Hematopoietic multipotent progenitor cell treated with erythropoietin and hydrocortisone succinate and interleukin-3 and kit ligand, for 17 days (in vitro differentiated cells): ENCODE measurements around the gene AFG1L.
A peak's percentile ranks its signal among the peaks of the same experiment; 100 is the strongest.
"Not testable (repeated sequence)": the region's sequence is repeated elsewhere in the genome, so short reads cannot be mapped to it uniquely, and the experiment has no call there.

ENCODE experiments used
- DNase-seq: peaks from one replicate; pipeline ENCODE4 v3.0.0-alpha.2; 2015; ENCODE audit warnings: low spot score

AFG1L gene

GRCh38 chr6:108521616-108522107 is 226.8 kb downstream of the AFG1L start:
- no peak for DNase-seq

- no peak for DNase-seq
Measured at GRCh38 chr6:108523697-108524096, 228.8 kb downstream of the AFG1L start.

DNA sequence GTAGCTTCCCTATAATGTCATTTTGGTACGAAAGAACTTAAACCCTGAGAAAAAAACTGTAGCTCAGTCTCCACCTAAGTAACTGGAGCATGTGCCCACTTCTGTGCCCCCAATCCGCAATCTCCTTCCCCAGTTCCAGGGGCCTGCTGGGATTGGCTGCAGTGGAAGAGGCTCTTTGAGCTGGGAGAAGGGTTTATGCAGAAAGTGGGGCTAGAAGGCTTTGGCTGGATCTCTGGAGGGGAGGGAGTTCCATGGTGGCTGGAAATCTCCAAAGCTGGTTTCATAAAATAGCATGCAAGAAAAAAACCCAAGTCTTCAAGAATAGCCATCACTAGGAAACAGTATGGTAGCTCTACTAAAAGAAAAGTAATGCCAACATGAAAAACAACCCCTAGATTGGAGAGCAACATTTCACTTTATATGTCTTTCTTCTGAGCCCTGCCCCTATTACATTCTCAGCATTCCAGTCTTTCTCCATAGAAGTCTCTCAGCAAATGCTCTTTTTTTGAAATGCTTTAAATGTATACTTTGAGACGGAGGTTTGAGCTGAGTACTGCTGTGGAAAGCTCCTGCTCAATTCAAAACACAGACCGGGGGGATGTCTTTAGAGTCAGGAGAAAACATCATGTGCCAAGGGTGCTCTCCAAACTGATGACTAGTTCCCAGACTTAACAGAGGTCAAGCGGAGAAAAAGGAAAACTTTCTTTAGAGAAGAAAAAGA is 229.8 kb downstream of the AFG1L start:
- no peak for DNase-seq

DNA sequence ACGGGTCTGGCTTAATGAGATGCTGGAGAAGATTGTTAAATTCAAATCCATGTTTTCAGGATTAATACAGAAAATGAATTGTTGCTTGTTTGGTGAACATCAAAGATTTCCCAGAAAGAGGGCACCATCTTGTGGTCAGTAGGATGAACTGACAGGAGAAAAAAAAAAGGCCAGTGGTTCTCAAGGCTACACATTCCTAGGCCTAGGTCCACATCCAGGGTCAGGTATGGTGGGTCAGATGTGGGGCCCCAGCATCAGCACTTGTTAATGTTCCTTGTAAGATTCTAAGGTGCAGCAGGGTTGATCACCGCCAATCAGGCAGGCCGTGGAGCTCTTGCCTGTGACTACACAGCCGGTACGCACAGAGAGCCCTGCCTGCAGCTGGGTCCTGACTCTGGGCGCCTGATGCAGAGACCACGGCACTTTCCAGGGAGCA is 231.9 kb downstream of the AFG1L start:
- DNase-seq: peak; percentile 56

DNA sequence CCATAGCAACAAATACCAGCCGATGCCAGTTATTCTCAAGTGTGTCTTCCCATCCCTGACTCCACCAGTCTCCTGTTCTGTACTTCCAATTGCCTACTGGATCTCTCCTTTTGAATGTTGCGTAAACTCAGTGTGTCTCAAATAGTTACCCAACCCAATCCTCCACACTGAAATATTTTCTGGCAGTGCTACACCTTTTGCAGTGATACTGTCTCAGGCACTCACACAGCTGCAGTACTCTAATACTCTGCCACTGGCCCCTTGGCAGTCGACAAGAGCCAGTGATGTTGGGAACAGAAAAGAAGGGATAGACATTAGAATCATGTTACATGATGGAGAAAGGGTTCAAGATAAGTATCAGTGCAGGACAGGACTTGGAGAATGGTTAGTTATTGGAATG is 234.0 kb downstream of the AFG1L start:
- DNase-seq: no peak

GRCh38 chr6:108531332-108531731 is 236.5 kb downstream of the AFG1L start:
- DNase-seq: no peak

GRCh38 chr6:108535114-108535742 is 240.4 kb downstream of the AFG1L start:
- DNase-seq: no peak

- DNase-seq: not testable (repeated sequence)
Measured at GRCh38 chr6:108535920-108536535, 241.2 kb downstream of the AFG1L start.

GRCh38 chr6:108541843-108542759 is 247.2 kb downstream of the AFG1L start:
- DNase-seq: peak; percentile 91

DNA sequence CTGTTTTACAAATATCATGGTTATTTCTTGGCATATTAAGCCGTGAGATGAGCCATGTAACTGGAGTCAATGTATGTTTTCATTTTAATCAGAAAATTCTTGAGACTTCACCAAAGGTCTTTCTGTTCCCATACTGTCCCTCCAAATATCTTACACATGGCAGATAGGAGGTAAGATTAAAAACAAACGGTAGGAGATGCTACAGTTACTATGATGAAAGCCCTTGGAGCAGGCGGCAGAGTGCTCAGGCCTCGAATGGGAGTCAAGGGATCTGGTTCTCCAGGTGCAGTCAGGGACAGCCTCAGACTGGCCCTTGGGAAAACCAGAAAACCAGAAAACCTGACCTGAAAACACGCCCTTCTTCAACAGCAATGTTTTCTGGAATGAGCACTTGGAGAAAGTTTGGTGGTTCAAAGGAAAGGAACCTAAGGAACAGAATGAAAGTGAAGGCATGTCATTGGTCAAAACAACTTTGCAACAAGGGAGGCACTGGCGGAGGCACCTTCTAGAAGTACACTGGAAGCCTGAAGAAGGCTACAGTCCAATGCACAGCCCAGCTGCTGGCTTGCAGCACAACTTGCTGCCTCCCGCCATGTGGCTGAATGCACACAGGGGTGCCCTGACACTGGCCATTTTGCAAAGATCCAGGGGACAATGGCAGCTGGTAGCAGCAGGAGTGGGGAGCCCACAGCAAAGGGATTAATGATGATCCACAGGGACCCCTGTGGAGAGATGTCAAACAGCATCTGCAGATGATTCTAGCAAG is 248.5 kb downstream of the AFG1L start:
- no peak for DNase-seq

GRCh38 chr6:108544606-108545005 is 249.8 kb downstream of the AFG1L start:
- no peak for DNase-seq

DNA sequence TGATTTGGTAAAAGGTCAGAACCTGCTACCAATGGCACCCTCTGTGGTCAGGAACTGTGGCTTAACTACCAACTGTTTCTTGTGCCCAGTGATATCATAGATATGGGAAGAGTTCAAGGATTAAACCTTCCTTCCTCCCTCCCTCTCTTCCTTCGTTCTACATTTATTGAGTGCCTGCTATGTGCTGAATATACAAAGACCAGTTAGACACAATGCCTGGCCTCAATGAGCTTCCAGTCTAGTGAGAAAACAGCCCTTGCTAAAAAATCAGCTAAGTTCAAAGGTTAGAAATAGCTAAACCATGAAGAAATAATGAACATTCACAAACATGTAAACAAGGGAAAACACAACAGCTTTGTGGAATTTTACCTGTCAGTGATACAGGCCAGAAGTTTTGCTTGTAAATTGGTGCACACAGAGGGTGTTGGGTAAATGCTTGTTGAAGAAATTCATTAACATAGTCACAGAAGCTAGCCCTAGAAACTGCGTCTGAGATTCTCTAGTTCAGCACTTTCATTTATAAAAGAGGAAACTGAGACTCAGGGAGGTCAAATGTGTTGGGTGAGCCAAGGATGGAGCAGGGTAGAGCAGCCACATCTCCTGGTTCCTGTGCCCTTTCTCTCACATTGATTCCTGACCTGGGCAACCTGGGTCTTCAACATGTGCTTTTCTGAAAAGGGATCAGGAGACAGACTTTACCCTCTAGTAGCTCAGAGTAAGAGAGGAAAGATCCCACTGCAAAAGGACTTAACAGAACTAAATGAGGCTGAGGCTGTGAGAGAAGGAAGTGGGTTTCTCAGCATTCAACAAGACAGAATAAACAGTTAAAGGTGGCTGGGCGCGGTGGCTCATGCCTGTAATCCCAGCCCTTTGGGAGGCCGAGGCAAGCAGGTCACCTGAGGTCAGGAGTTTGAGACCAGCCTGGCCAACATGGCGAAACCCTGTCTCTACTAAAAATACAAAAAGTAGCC is 251.5 kb downstream of the AFG1L start:
- no peak for DNase-seq

GRCh38 chr6:108549241-108549640 is 254.4 kb downstream of the AFG1L start:
- DNase-seq: no peak

GRCh38 chr6:108549741-108550140 is 254.9 kb downstream of the AFG1L start:
- DNase-seq: no peak

- no peak for DNase-seq
Measured at GRCh38 chr6:108550256-108550655, 255.4 kb downstream of the AFG1L start.

DNA sequence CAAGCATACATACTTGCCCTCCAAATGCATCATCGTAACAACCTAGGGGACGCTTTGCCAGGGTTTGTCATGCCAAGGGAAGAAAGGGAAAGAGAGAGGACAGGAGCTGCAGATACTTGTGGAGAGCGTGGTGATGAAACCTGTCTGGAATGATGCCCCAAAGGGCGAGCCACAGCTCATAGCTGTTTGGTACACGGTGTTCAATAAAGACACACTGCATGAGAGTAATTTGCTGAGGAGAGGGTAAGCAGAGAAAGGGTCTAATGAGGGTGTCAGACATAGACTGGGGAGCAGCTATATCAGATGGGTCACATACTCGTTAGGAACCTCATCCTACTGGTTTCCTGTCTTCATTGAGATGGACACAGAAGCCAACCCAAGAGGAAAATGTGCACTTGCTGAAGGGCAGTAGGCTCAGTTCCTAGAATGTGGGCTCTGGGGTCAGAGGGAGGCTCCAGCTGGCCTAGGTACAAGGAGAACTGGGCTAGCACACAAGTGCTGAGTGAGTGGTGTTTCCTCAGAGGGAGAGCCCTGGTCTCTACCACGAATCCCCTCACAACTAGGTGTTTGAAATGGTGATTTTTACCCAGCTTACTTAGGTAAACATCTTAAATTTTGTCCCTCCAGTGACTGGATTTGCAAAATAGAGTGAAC is 260.7 kb downstream of the AFG1L start:
- DNase-seq: no peak

GRCh38 chr6:108556250-108556649 is 261.4 kb downstream of the AFG1L start:
- DNase-seq: no peak

GRCh38 chr6:108556866-108557493 is 262.1 kb downstream of the AFG1L start:
- no peak for DNase-seq
